HuH-7 (cell line): ENCODE results near the gene CDK6.

Experiments used
- DNase-seq: peaks from one replicate; pipeline ENCODE4 v3.0.0; 2011; ENCODE audit warnings: low spot score

The CDK6 gene

DNA sequence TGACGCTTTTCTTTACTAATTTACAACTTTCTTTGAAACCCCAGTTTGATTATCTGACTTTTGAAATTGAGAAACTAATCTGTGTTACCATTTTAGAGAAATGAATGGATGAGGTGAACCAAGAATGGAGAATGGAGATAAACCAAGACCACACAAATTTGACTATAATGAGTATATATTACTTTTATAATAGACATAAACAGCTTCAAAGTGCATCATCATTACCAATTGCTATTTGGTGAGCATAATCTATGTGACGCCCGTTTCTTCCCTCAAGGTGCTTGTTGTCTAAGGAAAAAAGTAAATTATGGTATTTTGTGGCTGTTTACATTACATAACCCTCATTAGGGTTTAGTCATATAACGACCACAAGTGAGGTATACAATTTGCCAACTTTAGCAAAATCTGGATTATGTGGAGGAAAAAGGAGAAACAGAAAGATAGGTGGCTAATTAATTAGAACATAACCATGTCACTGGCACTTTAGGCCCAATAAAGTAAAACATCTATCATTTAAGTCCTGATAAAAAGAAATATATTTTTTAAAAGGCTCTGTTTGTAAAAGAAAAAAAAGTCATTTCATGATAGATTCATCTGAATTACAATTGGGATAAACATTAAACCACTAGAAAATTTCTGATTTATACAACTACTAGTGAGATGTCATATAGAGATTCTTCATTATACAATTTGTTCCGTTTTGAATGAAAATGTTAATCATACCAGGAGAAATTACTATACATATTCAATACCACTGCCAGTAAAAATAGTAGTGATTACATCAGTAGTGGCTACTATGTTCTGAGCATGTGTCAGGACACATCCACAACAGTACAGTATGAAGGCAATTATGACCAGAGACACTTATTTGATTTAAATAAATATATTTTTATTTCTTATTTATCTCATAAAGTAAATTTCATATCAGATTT, 128.0 kb downstream of the CDK6 start:
- no peak for DNase-seq

DNA sequence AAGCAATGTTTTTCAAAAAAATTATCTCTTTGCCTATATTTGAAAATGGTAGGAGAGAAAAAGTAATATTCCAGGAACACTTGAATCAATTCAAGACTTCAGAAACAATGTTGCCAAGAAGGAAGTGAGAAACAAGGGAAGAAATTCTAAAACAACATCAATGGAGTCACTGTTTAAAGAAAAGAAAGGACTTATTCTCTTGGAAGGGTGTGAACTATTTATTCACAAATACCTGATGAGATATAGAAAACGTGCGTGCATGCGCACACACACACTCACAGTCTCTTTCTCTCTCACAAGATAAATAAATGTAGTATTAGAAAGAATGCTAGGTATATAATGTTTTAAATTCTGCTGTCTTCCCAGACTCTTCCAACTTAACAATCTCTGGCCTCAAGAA, 128.9 kb downstream of the CDK6 start:
- no peak for DNase-seq

DNA sequence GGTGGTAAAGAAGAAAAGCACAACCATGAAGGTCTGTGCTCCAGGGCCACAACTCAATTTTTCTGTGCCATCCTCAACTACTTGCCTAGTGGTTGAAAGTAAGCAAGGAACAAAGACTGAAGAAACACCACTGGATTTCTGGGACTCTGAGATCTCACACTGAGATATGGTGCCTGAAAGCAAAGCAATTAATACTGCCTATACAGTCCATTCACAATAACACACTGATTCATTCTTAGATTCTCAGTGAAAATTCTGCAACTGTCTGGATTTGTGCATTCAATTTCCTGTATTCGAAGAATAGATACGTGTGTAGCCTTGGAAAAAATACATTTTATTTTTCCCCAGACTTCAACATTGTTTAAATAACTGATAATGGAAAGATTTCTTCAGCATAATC, 129.8 kb downstream of the CDK6 start:
- DNase-seq: no peak

DNA sequence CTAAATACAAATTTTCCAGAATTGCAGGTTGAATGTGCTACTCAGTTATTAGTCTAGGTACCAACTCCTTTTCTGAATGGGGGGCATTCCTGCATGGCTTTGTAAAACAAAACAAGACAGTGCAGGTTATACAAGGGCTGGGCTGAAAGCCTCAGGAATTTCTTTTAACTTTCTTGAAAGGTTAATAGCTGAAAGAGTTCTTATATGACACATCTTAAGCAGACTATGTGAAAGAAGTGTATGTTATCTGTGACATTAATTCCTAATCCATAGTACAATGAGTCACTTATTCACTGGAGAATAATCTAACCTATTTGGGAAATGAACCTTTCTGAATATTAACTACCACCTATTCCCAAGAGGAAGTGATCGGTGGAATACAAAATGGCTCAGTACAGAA, 130.5 kb downstream of the CDK6 start:
- DNase-seq: no peak

DNA sequence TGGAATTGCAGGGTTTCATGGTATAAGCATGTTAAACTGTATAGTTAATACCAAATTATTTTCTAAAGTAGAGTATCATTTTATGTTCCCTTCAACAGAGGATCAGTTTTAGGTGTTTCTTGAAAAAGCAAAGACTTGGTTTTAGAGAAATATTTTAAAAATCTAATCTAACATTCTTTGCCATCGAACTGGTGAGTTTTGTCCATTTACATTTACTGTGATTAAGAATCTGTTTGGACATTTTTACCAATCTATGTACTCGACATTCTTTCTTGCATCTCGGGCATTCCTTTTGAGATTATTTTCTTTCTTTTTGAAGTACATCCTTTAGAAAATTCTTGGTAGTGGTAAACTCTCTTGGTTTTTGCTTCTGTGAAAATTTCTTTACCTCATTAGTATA, 131.5 kb downstream of the CDK6 start:
- DNase-seq: no peak

DNA sequence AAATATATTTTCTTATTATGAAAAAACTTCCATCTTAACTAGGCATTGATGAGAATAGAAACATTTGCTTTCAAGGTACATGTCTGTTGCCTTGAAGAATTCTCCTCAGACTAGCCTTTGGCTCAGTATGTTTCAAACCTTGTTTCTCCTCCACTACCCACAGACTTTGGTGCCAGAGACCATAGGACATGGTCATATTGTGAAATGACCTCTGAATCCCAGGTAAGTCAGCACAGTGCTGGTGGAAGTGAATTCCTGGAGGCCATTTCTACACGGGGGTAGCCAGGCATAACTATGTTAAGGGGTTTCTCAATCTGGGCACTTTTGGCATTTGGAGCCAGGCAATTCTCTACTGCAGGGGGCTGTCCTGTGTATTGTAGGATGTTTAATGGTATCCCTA, 133.8 kb downstream of the CDK6 start:
- DNase-seq: no peak

DNA sequence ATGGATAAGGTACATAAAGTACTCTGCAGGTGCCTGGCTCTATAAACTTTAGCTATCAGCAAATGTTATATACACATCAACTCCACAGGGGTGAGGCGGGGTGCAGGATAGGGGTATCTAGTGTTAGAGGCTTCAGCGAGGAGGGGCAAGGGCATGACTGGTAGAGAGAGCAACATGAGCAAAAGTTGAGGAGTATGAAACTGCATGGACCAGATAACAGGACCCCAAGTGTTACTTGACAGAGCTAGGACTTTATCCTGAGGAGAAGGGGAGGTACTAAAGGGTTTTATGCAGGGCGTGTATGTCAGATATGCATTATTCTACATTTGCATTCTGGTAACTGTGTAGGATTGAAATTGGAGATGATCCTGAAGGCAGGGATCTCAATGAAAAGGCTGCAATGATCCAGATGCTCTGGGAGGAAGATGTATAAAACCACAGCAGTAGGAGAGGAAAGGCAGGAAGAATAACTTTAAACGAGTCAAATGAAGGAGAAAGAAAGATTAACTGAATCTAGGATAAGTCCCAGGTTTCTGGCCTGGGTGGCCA, 136.3 kb downstream of the CDK6 start:
- DNase-seq: no peak

DNA sequence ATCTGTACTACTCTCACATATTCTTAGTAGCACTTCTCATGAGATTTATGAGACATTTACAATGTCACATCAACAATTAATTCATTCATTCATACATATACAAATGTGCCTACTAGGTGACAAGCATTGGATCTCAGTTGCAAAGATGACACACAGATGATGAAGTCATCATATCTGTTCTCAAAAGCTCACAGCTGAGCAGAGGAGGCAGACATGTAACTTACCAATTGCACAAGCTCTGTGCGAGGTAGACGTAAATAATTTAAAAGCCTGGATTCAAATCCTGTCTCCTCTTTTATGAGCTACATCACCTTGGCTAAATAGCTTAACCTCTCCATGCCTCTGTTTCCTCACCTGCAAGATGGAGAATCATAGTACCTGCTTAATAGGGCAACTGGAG, 136.8 kb downstream of the CDK6 start:
- no peak for DNase-seq

DNA sequence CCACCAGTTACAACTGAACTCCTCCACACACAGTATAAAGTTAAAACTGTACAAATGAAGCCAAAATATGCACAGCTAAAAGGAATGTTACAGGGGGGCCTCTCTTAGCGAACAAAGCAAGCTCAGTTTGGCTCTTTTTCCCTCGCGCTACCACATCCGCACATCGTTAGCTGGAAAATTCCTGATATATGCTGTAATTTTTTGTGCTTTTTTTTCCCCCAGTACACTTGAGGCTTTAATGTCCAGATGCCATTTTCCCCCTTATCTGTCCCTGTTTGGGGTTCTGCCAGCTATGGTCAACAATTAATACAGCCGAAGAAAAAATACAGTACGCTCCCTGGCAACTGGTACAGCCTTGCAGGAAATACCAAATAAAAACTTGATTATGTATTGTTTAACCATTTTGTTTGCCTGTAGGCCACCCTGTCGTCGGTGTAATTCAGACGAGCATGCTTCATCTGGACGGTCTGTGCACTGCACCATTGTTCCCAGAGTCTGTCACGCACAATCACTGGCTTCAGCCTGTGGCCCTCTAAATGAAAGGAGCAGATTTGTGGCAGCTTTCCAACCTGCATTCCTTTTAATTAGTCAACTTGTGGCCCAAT, 138.0 kb downstream of the CDK6 start:
- DNase-seq: no peak

DNA sequence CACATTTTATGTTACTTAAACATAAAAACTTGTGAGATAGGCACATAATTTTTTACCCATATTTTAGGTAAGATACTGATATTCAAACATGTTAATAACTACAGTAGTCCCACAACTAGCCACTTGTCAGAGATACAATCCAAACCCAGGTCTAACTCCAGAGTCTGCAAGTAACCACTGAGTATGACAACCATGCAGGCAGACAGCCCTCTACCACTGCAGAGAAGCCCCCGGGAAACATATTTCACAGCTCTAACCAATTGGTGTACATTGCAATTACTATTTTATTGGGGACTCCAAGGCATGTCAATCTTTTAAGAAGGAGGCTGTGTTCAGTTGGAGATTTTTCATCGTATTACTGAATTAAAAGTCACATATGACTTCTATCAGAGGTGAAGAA, 139.0 kb downstream of the CDK6 start:
- no peak for DNase-seq

DNA sequence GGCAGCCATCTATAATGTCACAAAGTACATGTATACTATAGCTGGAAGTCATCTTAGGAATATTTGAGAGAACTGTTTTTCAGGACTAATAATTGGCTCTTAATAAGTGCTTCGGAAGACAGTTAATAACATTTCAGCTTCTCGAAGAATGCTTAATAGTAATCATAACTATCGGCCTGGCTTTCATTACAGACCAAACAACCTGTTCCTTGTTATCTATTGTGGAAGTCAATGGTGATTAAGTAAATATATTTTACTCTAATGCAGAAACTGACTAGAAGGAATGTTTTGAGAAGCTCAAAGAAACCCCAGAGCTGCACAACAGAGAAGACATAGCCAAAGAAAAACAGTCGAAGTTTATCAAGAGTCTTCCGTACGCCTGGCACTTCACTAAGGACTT, 139.4 kb downstream of the CDK6 start:
- no peak for DNase-seq

DNA sequence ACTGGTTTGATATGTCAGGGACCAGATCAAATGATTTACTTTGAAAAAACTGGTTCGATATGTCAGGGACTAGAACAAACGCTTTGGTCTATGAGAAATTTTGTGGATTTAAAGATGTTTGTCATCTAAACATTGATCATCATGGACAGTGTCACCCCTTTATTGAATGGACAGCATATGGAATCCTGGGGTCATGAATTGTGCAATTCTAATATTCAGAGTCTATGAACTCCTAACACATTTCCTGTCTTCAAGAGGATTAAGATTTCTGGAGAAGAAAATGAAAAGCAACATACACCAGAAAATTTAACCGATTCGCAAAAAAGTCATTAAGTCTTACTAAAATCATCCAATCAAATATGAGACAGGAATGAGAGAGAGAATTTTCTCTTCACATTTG, 139.8 kb downstream of the CDK6 start:
- DNase-seq: no peak

DNA sequence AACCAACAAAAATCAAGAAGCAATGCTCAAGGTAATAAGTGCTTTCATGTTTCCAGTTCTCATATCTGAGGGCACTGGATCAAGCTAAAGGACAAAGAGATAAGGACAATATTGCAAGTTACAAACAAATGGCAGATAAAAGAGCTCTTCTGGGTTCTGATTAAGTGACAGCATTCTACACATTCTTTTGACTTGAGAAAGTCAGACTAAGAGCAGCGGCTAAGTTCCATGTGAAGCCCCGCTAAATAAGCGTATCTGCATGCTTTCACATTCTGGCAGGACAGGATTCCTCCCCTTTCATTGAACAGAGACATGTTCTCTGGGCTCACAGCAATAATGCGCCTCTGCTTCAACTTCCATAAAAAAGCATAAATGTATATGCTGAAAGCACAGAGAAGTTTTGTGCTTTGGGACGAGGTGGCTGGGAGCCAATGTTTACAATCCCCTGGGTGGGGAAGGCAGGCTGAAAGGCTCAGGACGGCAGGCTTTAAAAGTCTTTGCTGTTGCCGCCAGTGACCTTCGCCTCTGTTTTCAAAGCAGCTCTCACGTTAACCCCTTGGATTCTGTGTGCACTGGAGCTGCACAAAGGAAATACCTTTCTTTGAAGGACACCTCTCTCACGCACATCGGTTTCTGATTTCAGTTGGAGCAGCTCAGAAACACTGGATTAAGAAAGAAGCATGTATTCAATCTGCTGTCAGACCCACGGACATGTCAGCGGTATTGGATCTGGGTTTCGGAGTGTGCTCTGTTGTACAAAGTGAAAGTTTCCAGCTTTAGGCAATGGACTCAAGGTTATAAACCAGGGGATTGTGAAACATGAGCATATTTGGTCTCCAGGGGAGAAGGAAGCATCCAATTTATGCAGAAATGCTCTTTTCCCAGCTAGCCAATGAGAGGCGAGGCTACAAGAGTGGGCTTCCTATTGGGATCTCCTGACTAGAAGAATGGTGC, 140.8 kb downstream of the CDK6 start:
- peak; percentile 27 for DNase-seq

DNA sequence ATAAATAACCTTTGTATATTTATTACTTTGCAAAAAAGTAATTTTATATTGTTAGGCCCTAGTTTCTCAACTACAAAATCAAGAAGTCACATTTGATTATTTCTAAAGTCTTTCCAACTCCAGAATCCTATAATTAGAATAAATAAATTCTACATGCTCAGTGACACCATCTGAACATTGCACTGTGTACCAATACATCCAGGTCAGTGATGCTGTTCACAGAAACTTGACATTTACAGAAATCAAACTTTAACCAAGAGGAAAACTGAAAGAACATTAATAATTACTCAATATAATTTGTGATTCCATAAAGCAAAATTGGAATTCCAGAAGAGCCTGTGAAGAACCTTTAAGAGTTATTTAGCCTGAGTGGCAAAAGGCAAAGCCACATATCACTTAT, 142.2 kb downstream of the CDK6 start:
- no peak for DNase-seq

DNA sequence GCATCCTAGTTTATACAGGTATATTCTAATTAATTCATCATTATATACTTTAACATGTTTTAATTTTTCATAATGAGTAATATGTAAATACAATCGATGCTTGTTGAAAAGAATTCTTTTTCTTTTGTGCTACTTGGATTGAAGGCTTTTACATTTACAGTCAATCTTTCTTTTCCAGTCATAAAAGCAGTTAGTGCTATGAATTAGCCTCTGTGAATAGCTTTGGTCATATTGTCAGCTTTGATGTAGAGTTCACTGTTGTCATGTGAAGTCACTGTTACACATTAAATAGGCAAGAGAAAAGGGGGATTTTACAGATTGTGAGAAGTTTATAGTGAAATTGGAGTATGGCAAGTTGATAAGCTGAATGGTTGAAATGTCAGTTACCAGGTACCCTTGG, 142.9 kb downstream of the CDK6 start:
- no peak for DNase-seq

DNA sequence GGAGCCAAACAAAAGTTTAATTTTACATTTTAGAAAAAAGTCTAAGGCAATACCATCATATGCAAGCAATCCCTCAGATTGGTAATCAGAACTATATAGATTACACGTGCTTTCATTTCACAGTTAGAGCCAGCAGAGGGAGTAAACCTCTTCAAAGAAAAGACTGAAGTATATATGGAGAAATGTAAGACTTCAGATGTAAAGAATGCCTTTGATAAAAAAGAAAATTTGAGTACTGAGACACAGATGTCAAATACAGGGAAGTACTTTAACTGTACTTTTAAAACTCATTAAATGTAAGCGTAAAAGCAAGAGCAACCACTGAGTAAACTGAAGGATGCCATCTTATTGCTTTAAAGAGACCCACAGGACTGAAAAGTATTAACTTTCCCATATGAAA, 144.8 kb downstream of the CDK6 start:
- DNase-seq: peak; percentile 10

DNA sequence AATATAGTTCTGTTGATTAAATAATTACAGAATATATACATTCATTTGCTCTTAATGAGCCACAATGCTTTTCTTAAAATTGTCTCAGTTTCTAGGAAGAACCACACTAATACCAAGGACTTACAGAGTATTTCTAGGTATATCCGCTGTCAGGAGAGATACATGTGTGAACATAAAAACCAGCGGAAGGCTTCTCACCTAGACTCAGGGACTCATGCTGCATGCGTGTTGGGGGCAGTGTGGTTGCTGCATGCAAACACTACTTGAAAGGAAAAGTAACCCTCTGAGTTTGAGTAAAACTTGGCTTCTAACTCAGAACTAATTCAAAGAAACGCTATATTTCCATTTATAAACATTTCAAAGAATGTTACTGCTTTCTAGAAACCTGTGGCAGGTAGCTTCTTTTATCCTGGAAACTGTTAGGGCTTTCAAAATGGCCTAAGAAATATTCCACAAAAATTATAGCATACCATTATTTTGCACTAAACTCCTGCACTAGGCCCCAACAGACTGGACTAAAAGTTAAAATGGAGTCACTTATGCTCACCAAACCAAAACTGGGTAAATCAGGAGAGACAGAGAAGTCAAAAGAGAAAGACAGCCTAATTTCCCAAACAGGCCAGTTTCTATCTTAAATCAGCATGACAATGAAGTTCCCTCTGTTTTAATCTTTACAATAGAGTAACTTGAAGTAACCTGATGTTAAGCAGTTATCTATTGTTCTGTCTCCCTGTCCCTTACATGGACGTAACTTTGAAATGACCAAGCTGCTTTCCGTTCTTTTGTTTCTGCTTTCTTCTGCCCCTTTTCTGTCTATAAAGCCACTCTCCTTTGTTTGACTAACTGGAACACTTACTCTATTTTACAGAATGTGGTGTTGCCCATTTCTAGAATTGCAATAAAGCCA, 151.0 kb downstream of the CDK6 start:
- DNase-seq: no peak

DNA sequence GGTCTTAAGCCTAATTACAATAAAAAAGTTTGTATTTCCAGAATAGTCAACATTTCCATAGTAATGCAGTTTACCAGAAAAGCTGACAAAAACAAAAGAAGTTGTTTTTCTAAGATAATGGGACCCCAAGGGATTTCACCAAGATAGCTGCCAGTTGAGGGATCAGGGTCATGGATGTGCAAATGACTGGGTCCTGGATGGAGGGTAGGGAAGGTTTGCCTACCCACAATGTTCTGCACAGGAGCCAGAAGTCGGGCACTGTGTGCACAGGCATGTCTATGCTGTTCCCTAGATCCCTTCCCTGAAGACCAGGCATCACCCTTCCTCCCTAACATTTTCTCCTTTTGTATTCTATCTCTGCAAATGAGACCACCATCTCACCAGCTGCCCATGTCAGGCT, 152.1 kb downstream of the CDK6 start:
- DNase-seq: no peak

DNA sequence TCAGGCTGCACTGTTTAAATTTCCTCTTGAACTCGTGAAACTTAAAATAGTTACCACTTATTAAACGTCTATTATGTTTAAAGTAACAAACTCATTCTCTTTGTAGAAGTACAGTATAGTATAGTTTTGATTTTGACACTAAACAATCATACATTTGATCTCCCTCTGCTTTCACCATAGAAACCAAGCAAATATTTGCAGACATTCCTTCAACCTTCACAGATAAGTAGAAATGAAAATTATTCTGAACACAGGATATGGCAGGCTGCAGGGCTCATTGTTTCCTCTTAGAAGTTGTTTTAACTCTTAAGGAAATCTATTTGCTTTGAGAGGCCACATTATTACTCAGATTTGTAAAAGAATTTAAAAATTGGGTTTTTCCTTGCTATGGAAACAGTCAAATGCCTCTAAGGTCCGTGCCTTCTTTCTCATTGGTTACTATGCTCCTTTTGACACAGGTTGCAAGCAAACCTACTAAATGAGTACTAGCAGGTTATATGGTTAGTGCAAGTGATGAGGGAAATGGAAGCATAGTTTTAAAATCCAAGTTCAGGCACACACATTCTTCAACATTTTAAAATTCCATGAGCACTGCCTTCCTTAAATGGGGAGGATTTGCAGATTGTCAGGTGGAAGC, 153.4 kb downstream of the CDK6 start:
- no peak for DNase-seq

DNA sequence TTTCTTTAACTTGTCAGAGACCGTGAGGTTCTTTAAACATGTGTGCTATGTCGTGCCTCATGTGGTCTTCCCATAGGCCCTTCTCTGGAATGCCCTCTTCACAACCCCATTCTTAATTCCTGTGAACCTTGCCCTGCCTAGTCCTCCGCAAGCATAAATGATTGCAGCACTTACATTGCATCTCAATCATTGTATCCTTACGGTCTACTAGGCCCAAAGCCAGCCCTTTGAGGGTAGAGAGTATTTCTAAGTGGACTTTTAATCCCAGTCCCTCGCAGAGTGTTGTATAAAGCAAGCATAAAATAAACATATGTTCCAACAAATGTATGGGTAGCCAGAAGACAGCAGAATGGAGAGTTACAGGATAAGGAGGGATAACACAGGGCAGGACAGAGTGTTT, 154.0 kb downstream of the CDK6 start:
- no peak for DNase-seq

DNA sequence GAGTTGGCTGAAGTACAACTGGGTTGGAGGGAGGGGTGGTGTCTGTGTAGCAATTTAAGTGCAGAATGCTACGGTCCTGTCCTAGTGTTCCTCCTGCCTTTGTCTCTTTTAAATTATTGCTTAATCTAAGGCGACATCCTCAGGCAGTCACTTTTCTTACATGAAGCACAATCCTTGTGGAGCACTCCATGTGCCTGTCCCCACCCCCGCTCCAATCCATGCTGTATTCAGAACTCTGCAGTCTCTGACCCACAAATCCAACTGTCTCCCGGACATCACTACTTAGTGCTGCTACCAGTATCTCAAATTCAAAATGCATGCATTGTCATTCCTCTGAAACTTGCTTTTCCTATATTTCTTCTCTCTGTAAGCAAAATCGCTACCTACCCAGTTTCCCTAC, 154.7 kb downstream of the CDK6 start:
- no peak for DNase-seq
